HG02970 (cell line): ENCODE results near the gene MYOM3.
"Not testable (repeated sequence)": the region's sequence is repeated elsewhere in the genome, so short reads cannot be mapped to it uniquely, and the experiment has no call there.

Source experiments
- ATAC-seq: cut with Tn5 transposase; IDR thresholded peaks from one replicate; pipeline ENCODE4 v1.9.1; 2021; ENCODE audit warnings: mild to moderate bottlenecking, moderate library complexity, moderate number of reproducible peaks; ENCODE audit not compliant: unreplicated experiment, low FRiP score

MYOM3 gene

DNA sequence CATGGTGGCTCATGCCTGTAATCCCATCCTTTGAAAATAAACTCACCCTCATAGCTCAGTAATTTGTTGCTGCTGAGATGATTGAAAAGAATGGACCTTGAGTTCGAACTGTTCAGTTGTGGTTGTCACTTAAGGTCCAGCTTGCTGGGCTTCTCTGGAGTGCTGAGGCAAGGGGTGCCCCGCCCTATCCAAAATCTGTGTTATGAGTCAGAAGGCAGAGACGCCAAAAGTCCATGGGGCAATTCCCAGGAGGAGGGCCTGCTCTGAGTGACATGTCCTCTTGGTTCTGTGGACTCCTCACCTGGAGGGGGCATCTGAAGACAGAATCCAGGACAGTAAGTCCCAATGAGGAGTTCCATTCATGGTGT, 64.8 kb downstream of the MYOM3 start:
- no peak for ATAC-seq

GRCh38 chr1:24045771-24046170, 66.2 kb downstream of the MYOM3 start:
- ATAC-seq, result no peak

- ATAC-seq, result not testable (repeated sequence)
Observed at GRCh38 chr1:24044672-24045071, 67.3 kb downstream of the MYOM3 start.

DNA sequence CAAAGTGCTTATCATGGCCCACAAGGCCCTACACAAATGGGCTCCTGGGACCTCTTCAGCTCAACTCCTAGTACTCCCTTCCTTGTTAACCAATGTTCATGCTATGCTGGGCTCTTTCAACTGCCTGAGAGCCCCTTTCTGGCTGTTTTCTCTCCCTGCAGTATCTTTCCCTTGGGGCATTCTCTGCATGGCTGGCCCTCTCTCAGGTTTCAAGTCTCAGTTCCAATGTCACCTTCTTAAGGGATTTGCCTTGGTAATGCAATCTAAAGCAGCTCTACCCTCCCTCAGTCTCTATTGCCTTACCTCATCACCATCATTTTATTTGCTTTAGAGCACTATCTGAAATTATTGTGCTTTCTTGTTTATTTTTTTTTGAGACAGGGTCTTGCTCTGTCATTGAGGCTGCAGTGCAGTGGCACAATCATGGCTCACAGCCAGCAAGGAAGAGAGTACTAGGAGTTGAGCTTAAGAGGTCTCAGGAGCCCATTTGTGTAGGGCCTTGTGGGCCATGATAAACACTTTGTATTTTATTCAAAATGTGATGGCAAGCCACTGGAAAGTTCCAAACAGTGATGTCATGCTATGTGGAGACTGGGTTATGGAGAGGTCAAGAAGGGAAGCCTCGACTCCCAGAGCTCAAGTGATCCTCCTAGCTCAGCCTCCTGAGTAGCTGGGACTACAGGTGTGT, 68.4 kb downstream of the MYOM3 start:
- no peak for ATAC-seq

GRCh38 chr1:24042315-24042714, 69.6 kb downstream of the MYOM3 start:
- ATAC-seq, result no peak

- no peak for ATAC-seq
Observed at GRCh38 chr1:24036088-24036487, 75.8 kb downstream of the MYOM3 start.

- ATAC-seq, result no peak
Observed at GRCh38 chr1:24032981-24033380, 79.0 kb downstream of the MYOM3 start.

- ATAC-seq, result not testable (repeated sequence)
Observed at GRCh38 chr1:24030976-24031516, 80.9 kb downstream of the MYOM3 start.

GRCh38 chr1:24027838-24028468, 84.0 kb downstream of the MYOM3 start:
- ATAC-seq, result no peak

DNA sequence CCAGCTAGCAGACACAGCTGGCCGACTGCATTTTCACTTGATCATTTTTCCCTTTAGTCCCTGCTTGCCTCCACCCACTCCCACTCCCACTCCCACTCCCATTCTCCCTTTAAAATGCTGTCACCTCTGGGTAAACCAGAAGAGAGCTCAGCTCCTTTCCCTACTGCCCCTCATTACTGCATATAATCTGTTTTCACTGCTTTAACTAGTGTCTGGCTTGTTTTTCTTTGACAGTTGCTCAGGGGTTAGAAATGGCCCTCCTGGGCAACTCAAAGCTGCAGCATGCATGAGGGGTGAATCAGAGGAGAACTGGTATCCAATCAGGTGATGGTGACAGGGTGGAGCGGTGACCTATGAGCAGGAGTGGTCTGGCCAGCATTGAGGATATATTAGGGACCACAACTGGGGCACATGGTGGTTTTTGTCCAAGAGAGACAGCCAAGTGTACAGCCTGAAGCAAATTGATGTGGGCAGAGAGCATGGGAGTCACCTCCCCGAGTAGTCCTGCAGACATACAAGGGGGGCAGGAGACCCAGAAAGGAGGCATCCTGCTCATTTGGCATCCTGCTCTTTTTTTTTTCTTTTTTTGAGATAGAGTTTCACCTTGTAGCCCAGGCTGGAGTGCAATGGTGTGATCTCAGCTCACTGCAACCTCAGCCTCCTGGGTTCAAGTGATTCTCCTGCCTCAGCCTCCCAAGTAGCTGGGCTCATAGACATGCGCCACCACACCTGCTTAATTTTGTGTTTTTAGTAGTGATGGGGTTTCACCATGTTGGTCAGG, 89.2 kb downstream of the MYOM3 start:
- ATAC-seq, result no peak

GRCh38 chr1:24021403-24022266, 90.3 kb downstream of the MYOM3 start:
- ATAC-seq, result no peak

DNA sequence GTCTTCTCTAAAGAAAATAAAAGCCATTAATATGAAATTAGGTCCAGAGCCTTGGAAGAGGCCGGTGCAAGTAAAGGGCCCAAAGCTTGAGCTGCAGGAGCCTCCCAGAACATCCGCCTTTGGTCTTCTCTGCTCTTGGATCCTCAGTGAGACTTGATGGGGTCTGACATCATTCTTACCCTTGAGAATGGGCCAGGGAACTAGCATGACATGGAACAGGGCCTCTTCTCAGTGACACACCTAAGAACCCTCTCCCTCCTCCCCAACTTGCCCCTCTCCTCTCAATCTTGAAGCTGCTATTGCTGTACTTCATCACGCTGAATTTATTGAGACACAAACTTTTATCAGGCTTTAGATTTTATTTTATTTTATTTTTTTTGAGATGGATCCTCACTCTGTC, 91.5 kb downstream of the MYOM3 start:
- ATAC-seq, result no peak

GRCh38 chr1:24020025-24020424, 91.9 kb downstream of the MYOM3 start:
- no peak for ATAC-seq

- no peak for ATAC-seq
Observed at GRCh38 chr1:24018611-24019580, 93.0 kb downstream of the MYOM3 start.

- ATAC-seq, result no peak
Observed at GRCh38 chr1:24015221-24016210, 96.4 kb downstream of the MYOM3 start.

- ATAC-seq, result not testable (repeated sequence)
Observed at GRCh38 chr1:24012878-24013277, 99.1 kb downstream of the MYOM3 start.

DNA sequence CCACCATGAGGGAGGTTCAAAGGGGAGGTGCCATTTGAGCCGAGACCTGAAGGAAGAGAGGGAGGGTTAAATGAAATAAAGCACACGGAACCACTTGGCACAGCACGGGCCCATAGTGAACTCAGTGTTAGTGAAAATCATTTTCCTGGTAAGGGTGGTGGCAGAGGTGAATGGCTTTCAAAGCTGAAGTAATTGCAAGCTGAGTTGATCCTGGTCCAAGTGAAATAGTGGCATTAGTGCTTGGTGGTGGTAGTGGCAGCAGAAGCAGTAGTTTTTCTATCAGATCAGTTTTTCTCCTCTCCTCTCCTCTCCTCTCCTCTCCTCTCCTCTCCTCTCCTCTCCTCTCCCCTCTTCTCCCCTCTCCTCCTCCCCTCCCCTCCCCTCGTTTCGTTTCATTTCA, 101.3 kb downstream of the MYOM3 start:
- no peak for ATAC-seq

DNA sequence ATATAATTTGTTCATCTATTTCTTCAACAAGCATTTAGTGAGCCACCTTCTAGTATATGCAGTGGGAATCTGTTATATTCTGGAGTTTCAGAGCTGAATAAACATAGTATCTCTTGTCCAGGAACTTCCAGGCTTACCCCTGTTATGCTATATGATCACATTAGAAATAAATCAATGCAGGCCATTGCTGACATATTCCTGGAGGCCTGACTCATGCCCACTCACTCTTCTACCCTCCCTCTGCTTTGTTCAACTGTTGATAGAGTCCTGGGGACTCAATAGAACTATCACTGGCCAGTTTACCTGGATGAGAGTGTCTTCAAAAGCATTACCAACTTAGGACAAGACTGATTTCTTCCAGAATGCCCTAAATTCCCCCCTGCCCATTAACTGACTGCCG, 102.5 kb downstream of the MYOM3 start:
- no peak for ATAC-seq
